ENCODE data around the gene GYG2. TPM values are rescaled to one million over a fixed set of nuclear protein-coding genes. Genes with fewer than 3 reads are reported as not detected.

The GYG2 gene
- total and polyA plus RNA-seq, 2 experiments from 2014 or later: 17.6 to 63.8 TPM

DNA sequence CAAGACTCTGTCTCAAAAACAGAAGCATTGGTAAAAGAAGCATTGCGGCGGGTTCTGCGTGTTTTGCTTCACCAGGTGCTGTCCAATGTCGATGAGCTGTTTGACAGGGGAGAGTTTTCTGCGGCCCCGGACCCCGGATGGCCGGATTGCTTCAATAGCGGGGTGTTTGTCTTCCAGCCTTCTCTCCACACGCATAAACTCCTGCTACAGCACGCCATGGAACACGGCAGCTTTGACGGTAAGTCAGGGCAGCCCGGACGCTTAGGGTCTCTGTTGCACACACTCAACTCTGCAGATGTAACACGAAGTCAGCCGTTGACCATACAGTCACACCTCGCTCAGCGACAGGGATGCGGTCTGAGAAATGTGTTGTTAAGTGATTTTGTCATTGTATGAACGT, 26.2 kb downstream of the GYG2 start:
- Mint-ChIP-seq H3K27ac (no peak overlapping the region), H3K4me1 (peaks cover 8% of the 10 kb centered on the region), H3K27me3 (ENCODE audit: insufficient read depth, low read depth, poor library complexity) (no peaks in the 10 kb centered on the region), H3K36me3 (ENCODE audit: low read depth) (peaks cover 40% of the 10 kb centered on the region), H3K4me3 (no peak overlapping the region), H3K9me3 (no peaks in the 10 kb centered on the region)
- Histone ChIP-seq H3K27me3 (ENCODE audit: insufficient read depth) (no peaks in the 10 kb centered on the region), H3K4me3 (no peak overlapping the region), H3K4me1 (ENCODE audit: insufficient read depth) (peaks cover 5% of the 10 kb centered on the region; the same call in 1 of the 2 replicates), H4K20me1 (replicated peaks; ENCODE audit: insufficient read depth) (no peaks in the 10 kb centered on the region), H3K4me2 (no peak overlapping the region), H3K79me2 (replicated peaks; ENCODE audit: insufficient read depth) (no peaks in the 10 kb centered on the region), H3F3A (replicated peaks; ENCODE audit: low read depth) (no peaks in the 10 kb centered on the region), H2AFZ (no peak overlapping the region), H3K27ac (ENCODE audit: low read depth) (no peak overlapping the region), H3K36me3 (ENCODE audit: insufficient read depth) (no peaks in the 10 kb centered on the region), H3K9me2 (ENCODE audit: insufficient read depth) (no peaks in the 10 kb centered on the region)
- no peak for TF ChIP-seq NANOG (IDR thresholded peaks at IDR 0.05; ENCODE audit: borderline replicate concordance)
- TF ChIP-seq ZNF331 (CRISPR knock-in tag; IDR thresholded peaks at IDR 0.05; ENCODE audit: low read depth): no peak
- no peak for TF ChIP-seq POLR2AphosphoS5 (IDR thresholded peaks at IDR 0.05; ENCODE audit: low read depth)
- TF ChIP-seq STAT1 (IDR thresholded peaks at IDR 0.05; ENCODE audit: unreplicated experiment): no peak
- TF ChIP-seq, protein P1, sequence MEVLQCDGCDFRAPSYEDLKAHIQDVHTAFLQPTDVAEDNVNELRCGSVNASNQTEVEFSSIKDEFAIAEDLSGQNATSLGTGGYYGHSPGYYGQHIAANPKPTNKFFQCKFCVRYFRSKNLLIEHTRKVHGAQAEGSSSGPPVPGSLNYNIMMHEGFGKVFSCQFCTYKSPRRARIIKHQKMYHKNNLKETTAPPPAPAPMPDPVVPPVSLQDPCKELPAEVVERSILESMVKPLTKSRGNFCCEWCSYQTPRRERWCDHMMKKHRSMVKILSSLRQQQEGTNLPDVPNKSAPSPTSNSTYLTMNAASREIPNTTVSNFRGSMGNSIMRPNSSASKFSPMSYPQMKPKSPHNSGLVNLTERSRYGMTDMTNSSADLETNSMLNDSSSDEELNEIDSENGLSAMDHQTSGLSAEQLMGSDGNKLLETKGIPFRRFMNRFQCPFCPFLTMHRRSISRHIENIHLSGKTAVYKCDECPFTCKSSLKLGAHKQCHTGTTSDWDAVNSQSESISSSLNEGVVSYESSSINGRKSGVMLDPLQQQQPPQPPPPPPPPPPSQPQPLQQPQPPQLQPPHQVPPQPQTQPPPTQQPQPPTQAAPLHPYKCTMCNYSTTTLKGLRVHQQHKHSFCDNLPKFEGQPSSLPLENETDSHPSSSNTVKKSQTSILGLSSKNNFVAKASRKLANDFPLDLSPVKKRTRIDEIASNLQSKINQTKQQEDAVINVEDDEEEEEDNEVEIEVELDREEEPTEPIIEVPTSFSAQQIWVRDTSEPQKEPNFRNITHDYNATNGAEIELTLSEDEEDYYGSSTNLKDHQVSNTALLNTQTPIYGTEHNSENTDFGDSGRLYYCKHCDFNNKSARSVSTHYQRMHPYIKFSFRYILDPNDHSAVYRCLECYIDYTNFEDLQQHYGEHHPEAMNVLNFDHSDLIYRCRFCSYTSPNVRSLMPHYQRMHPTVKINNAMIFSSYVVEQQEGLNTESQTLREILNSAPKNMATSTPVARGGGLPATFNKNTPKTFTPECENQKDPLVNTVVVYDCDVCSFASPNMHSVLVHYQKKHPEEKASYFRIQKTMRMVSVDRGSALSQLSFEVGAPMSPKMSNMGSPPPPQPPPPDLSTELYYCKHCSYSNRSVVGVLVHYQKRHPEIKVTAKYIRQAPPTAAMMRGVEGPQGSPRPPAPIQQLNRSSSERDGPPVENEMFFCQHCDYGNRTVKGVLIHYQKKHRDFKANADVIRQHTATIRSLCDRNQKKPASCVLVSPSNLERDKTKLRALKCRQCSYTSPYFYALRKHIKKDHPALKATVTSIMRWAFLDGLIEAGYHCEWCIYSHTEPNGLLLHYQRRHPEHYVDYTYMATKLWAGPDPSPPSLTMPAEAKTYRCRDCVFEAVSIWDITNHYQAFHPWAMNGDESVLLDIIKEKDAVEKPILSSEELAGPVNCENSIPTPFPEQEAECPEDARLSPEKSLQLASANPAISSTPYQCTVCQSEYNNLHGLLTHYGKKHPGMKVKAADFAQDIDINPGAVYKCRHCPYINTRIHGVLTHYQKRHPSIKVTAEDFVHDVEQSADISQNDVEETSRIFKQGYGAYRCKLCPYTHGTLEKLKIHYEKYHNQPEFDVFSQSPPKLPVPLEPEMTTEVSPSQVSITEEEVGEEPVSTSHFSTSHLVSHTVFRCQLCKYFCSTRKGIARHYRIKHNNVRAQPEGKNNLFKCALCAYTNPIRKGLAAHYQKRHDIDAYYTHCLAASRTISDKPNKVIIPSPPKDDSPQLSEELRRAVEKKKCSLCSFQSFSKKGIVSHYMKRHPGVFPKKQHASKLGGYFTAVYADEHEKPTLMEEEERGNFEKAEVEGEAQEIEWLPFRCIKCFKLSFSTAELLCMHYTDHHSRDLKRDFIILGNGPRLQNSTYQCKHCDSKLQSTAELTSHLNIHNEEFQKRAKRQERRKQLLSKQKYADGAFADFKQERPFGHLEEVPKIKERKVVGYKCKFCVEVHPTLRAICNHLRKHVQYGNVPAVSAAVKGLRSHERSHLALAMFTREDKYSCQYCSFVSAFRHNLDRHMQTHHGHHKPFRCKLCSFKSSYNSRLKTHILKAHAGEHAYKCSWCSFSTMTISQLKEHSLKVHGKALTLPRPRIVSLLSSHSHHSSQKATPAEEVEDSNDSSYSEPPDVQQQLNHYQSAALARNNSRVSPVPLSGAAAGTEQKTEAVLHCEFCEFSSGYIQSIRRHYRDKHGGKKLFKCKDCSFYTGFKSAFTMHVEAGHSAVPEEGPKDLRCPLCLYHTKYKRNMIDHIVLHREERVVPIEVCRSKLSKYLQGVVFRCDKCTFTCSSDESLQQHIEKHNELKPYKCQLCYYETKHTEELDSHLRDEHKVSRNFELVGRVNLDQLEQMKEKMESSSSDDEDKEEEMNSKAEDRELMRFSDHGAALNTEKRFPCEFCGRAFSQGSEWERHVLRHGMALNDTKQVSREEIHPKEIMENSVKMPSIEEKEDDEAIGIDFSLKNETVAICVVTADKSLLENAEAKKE (CRISPR knock-in tag; IDR thresholded peaks at IDR 0.05): no peak
- no peak for TF ChIP-seq CREB1 (CRISPR knock-in tag; IDR thresholded peaks at IDR 0.05; ENCODE audit: low read depth)
- no peak for TF ChIP-seq JUNB (IDR thresholded peaks at IDR 0.05; ENCODE audit: unreplicated experiment)
- TF ChIP-seq ZNF114 (CRISPR knock-in tag; IDR thresholded peaks at IDR 0.05): no peak
- TF ChIP-seq, protein P2, sequence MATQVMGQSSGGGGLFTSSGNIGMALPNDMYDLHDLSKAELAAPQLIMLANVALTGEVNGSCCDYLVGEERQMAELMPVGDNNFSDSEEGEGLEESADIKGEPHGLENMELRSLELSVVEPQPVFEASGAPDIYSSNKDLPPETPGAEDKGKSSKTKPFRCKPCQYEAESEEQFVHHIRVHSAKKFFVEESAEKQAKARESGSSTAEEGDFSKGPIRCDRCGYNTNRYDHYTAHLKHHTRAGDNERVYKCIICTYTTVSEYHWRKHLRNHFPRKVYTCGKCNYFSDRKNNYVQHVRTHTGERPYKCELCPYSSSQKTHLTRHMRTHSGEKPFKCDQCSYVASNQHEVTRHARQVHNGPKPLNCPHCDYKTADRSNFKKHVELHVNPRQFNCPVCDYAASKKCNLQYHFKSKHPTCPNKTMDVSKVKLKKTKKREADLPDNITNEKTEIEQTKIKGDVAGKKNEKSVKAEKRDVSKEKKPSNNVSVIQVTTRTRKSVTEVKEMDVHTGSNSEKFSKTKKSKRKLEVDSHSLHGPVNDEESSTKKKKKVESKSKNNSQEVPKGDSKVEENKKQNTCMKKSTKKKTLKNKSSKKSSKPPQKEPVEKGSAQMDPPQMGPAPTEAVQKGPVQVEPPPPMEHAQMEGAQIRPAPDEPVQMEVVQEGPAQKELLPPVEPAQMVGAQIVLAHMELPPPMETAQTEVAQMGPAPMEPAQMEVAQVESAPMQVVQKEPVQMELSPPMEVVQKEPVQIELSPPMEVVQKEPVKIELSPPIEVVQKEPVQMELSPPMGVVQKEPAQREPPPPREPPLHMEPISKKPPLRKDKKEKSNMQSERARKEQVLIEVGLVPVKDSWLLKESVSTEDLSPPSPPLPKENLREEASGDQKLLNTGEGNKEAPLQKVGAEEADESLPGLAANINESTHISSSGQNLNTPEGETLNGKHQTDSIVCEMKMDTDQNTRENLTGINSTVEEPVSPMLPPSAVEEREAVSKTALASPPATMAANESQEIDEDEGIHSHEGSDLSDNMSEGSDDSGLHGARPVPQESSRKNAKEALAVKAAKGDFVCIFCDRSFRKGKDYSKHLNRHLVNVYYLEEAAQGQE (IDR thresholded peaks at IDR 0.05; ENCODE audit: unreplicated experiment): no peak
- TF ChIP-seq EZH2phosphoT487 (IDR thresholded peaks at IDR 0.05; ENCODE audit: unreplicated experiment): no peak
- no peak for TF ChIP-seq EZH2 (IDR thresholded peaks at IDR 0.05; ENCODE audit: low read depth, unreplicated experiment)
- TF ChIP-seq, protein P3, sequence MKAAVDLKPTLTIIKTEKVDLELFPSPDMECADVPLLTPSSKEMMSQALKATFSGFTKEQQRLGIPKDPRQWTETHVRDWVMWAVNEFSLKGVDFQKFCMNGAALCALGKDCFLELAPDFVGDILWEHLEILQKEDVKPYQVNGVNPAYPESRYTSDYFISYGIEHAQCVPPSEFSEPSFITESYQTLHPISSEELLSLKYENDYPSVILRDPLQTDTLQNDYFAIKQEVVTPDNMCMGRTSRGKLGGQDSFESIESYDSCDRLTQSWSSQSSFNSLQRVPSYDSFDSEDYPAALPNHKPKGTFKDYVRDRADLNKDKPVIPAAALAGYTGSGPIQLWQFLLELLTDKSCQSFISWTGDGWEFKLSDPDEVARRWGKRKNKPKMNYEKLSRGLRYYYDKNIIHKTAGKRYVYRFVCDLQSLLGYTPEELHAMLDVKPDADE (IDR thresholded peaks at IDR 0.05): no peak
- TF ChIP-seq, protein P4, sequence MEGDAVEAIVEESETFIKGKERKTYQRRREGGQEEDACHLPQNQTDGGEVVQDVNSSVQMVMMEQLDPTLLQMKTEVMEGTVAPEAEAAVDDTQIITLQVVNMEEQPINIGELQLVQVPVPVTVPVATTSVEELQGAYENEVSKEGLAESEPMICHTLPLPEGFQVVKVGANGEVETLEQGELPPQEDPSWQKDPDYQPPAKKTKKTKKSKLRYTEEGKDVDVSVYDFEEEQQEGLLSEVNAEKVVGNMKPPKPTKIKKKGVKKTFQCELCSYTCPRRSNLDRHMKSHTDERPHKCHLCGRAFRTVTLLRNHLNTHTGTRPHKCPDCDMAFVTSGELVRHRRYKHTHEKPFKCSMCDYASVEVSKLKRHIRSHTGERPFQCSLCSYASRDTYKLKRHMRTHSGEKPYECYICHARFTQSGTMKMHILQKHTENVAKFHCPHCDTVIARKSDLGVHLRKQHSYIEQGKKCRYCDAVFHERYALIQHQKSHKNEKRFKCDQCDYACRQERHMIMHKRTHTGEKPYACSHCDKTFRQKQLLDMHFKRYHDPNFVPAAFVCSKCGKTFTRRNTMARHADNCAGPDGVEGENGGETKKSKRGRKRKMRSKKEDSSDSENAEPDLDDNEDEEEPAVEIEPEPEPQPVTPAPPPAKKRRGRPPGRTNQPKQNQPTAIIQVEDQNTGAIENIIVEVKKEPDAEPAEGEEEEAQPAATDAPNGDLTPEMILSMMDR (conservative IDR thresholded peaks at IDR 0.05; ENCODE audit: low read depth in 2 of 2): no peak
- no peak for ATAC-seq
- no peak for DNase-seq (ENCODE audit: low spot score)
